Measurements from ENCODE around the gene COL4A2. TPM values are rescaled to one million over a fixed set of nuclear protein-coding genes. Genes with fewer than 3 reads are reported as not detected.

Gene COL4A2
- total RNA-seq, 2 donors from 2014 or later = 999 to 1,135 TPM

DNA sequence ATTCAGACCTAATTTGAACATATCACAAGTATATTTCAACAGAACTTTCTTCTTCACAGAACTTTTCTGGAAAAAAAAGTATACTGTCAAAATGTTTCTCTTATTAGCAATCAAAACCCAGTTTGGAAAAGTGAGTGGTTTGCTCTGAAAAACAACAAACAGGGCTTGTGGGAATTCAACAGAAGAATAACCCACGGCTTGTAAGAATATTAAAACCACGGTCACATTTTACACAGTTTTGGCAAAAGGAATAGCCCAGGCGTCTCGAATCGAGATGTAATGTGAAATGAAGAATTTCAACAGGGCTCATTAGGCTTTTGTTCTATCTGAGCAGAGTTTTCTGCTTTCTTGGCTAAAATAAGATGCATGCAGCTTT lies 70.7 kb downstream of the COL4A2 start:
- DNase-seq (ENCODE audit: low spot score) (no peak), ATAC-seq (ENCODE audit: insufficient number of reproducible peaks, low FRiP score, low read depth) (no peak)
- H3K27ac ChIP-seq = peak overlapping the region; percentile 78
- TF ChIP-seq, protein P1, sequence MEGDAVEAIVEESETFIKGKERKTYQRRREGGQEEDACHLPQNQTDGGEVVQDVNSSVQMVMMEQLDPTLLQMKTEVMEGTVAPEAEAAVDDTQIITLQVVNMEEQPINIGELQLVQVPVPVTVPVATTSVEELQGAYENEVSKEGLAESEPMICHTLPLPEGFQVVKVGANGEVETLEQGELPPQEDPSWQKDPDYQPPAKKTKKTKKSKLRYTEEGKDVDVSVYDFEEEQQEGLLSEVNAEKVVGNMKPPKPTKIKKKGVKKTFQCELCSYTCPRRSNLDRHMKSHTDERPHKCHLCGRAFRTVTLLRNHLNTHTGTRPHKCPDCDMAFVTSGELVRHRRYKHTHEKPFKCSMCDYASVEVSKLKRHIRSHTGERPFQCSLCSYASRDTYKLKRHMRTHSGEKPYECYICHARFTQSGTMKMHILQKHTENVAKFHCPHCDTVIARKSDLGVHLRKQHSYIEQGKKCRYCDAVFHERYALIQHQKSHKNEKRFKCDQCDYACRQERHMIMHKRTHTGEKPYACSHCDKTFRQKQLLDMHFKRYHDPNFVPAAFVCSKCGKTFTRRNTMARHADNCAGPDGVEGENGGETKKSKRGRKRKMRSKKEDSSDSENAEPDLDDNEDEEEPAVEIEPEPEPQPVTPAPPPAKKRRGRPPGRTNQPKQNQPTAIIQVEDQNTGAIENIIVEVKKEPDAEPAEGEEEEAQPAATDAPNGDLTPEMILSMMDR (IDR thresholded peaks at IDR 0.05) = no peak
- H3K27me3 ChIP-seq (replicated peaks; ENCODE audit: insufficient read depth) = no peaks in the 10 kb centered on the region
- no peaks in the 10 kb centered on the region for H3K36me3 ChIP-seq
- peak overlapping the region; percentile 17 for H3K4me3 ChIP-seq
- peaks cover 44 to 89% of the 10 kb centered on the region in 2 donors for H3K4me1 ChIP-seq (ENCODE audit: control insufficient read depth in 1 of 2, low read depth in 2 of 2)
- no peaks in the 10 kb centered on the region for H3K9me3 ChIP-seq

DNA sequence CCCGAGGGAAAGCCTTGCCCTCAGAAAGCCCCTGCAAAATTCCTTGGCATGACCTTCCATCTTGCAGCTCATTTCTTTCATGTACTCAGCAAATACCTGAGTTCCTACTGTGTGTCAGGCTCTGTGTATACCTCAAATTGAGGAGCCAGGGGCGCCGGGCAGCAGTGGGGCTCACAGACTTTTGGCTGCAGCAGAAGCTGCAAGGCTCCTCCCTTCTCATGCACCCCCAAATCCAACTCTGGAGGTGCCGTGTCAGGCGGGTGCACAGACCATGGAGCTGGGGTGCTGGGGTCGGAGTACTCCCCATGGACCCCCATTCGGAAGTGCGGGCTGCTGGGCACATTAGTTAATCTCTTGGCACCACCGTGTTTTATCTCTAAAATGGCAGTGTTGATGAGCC lies 72.3 kb downstream of the COL4A2 start:
- ATAC-seq (ENCODE audit: insufficient number of reproducible peaks, low FRiP score, low read depth) = no peak
- Histone ChIP-seq H3K9me3 (no peaks in the 10 kb centered on the region), H3K27ac (peak overlapping the region; percentile 78), H3K36me3 (no peaks in the 10 kb centered on the region), H3K4me1 (ENCODE audit: control insufficient read depth in 1 of 2, low read depth in 2 of 2) (peaks cover 30 to 79% of the 10 kb centered on the region in 2 donors), H3K4me3 (no peak overlapping the region), H3K27me3 (replicated peaks; ENCODE audit: insufficient read depth) (no peaks in the 10 kb centered on the region)
- no peak for DNase-seq (ENCODE audit: low spot score)
- TF ChIP-seq, protein P1 (IDR thresholded peaks at IDR 0.05) = no peak

DNA sequence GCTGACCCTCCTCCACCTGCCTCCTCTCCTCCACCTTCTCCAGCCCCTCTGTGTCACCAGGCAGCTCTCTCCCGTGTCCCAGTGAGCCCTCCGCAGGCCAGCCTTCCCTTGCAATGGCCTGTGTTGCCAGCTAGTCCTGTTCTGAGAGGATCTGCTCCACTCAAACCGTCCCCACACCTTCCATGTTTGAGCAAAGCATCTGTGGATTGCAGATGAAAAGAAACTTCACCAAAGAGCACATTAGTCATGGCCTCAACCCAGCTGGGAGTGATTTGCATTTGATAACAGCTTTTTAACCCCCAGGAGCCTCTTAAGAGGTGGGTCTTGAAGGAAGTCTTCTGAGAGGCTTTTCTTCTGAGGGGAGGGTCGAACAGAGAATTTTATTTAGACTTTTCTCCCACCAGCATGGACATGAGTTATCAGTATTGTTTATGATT lies 72.8 kb downstream of the COL4A2 start:
- no peak for ATAC-seq (ENCODE audit: insufficient number of reproducible peaks, low FRiP score, low read depth)
- no peaks in the 10 kb centered on the region for H3K9me3 ChIP-seq
- H3K27me3 ChIP-seq (replicated peaks; ENCODE audit: insufficient read depth) = no peaks in the 10 kb centered on the region
- TF ChIP-seq, protein P1 (IDR thresholded peaks at IDR 0.05) = no peak
- DNase-seq (ENCODE audit: low spot score) = no peak
- no peak overlapping the region for H3K4me3 ChIP-seq
- H3K36me3 ChIP-seq = no peaks in the 10 kb centered on the region
- H3K4me1 ChIP-seq (ENCODE audit: control insufficient read depth in 1 of 2, low read depth in 2 of 2) = peaks cover 29 to 73% of the 10 kb centered on the region in 2 donors
- peak overlapping the region; percentile 78 for H3K27ac ChIP-seq

DNA sequence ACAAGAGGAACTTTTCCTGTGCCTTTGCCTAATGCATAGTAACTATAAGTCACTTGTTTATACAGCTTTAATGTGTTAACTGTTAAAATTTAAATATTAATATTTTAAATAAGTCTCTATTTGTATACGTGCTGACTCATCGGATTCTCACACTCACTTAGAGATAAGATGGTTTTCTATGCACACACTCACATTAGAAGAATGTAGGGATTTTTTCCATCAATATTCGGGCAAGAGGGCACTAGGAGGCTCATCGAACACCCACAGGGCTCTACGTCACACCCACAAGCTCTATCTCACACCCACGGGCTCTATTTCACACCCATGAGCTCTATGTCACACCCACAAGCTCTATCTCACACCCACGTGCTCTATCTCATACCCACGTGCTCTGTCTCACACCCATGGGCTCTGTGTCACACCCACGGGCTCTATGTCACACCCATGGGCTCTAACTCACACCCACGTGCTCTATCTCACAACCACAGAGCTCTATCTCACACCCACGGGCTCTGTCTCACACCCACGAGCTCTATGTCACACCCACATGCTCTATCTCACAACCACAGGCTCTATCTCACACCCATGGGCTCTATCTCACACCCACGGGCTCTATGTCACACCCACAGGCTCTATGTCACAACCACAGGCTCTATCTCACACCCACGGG lies 73.4 kb downstream of the COL4A2 start:
- H3K27ac ChIP-seq = peak overlapping the region; percentile 78
- no peaks in the 10 kb centered on the region for H3K27me3 ChIP-seq (replicated peaks; ENCODE audit: insufficient read depth)
- H3K4me1 ChIP-seq (ENCODE audit: control insufficient read depth in 1 of 2, low read depth in 2 of 2) = peaks cover 29 to 68% of the 10 kb centered on the region in 2 donors
- TF ChIP-seq, protein P1 (IDR thresholded peaks at IDR 0.05) = no peak
- H3K9me3 ChIP-seq = no peaks in the 10 kb centered on the region
- no peaks in the 10 kb centered on the region for H3K36me3 ChIP-seq
- DNase-seq (ENCODE audit: low spot score) (no peak), ATAC-seq (ENCODE audit: insufficient number of reproducible peaks, low FRiP score, low read depth) (no peak)
- H3K4me3 ChIP-seq = no peak overlapping the region

DNA sequence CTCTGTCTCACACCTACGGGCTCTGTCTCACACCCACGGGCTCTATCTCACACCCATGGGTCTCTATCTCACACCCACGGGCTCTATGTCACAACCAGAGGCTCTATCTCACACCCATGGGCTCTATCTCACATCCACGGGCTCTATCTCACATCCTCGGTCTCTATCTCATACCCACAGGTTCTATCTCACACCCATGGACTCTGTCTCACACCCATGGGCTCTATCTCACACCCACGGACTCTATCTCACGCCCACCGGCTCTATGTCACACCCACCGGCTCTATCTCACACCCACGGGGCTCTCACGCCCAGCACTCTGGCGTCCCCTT lies 73.9 kb downstream of the COL4A2 start:
- Histone ChIP-seq H3K27me3 (replicated peaks; ENCODE audit: insufficient read depth) (no peaks in the 10 kb centered on the region), H3K9me3 (no peaks in the 10 kb centered on the region), H3K4me1 (ENCODE audit: control insufficient read depth in 1 of 2, low read depth in 2 of 2) (peaks cover 29 to 63% of the 10 kb centered on the region in 2 donors), H3K27ac (peak overlapping the region; percentile 78), H3K36me3 (no peaks in the 10 kb centered on the region), H3K4me3 (no peak overlapping the region)
- ATAC-seq (ENCODE audit: insufficient number of reproducible peaks, low FRiP score, low read depth) = no peak
- TF ChIP-seq, protein P1 (IDR thresholded peaks at IDR 0.05) = no peak
- DNase-seq (ENCODE audit: low spot score) = no peak
